ENCODE data around the gene TEKT2. TPM values are rescaled to one million over a fixed set of nuclear protein-coding genes. Genes with fewer than 3 reads are reported as not detected.
A peak's percentile ranks its signal among the peaks of the same experiment; 100 is the strongest.

Gene TEKT2
- total and polyA plus RNA-seq, 2 of the 8 experiments (the other 6 are each of a cell fraction or from before 2014, with no cell fraction given): 1.6 to 1.7 TPM

- H3K4me1 ChIP-seq (replicated peaks in 1 of 4; ENCODE audit: control insufficient read depth in 3 of 4, insufficient read depth in 4 of 4, low read length in 3 of 4): peaks cover 0 to 2% (median 0%) of the 10 kb centered on the region in 4 experiments; a peak in 2 of 7 replicates
- H3K36me3 ChIP-seq (ENCODE audit: control insufficient read depth in 2 of 4, insufficient read depth in 4 of 4, low read length in 3 of 4): peaks cover 0 to 3% (median 0%) of the 10 kb centered on the region in 4 experiments; a peak in 4 of 8 replicates
- H3K4me3 ChIP-seq (ENCODE audit: extremely low read depth in 1 of 4, insufficient read depth in 2 of 4, low read depth in 3 of 4, low read length in 4 of 4): no peak overlapping the region
- H4K20me1 ChIP-seq (replicated peaks in 1 of 2; ENCODE audit: control insufficient read depth in 1 of 2, insufficient read depth in 2 of 2, low read length in 2 of 2): peaks cover 0 to 2% of the 10 kb centered on the region in 2 experiments
- no peak overlapping the region for H3K4me2 ChIP-seq (ENCODE audit: insufficient read depth in 1 of 2, low read depth in 2 of 2, low read length in 2 of 2)
- no peak overlapping the region for H2BK15ac ChIP-seq (ENCODE audit: low read length)
- no peaks in the 10 kb centered on the region for H3K79me1 ChIP-seq (ENCODE audit: low read depth, low read length)
- no peak overlapping the region for H3K14ac ChIP-seq (ENCODE audit: insufficient read length)
- no peak overlapping the region for H3K4ac ChIP-seq (replicated peaks; ENCODE audit: insufficient read length, low read depth, low read length)
- no peaks in the 10 kb centered on the region for H3K79me2 ChIP-seq (ENCODE audit: control insufficient read depth in 1 of 2, insufficient read depth in 2 of 2, low read length in 2 of 2)
- H2AK5ac ChIP-seq (ENCODE audit: low read depth, low read length): no peak overlapping the region
- H3K27me3 ChIP-seq (replicated peaks in 1 of 4; ENCODE audit: control insufficient read depth in 3 of 4, extremely low read depth in 1 of 4, insufficient read depth in 3 of 4, low read length in 3 of 4): no peaks in the 10 kb centered on the region
- no peak overlapping the region for H4K91ac ChIP-seq (replicated peaks; ENCODE audit: insufficient read length, low read length)
- H2BK5ac ChIP-seq (ENCODE audit: low read depth, low read length): no peak overlapping the region
- H2BK12ac ChIP-seq (ENCODE audit: low read depth, low read length): no peak overlapping the region
- ChIA-PET CTCF (ENCODE audit: partially characterized antibody) (interaction anchor here (0.5 to 20.9 kb wide), 5 partner anchors 9 to 234 kb away, joined by 3 to 738 read pairs (median 3); partner anchors contain the start of genes ADPRS and TRAPPC3), POLR2A (ENCODE audit: partially characterized antibody) (interaction anchor here (0.8 to 9.3 kb wide), 4 partner anchors 9 to 38 kb away, joined by 3 to 61 read pairs (median 3); no protein-coding TSS in a partner anchor)
- no peak overlapping the region for H3K18ac ChIP-seq (ENCODE audit: extremely low read depth, low read length)
- FAIRE-seq (no peak), DNase-seq (ENCODE audit: low read depth in 1 of 2, low spot score in 2 of 2) (no peak)
- H3K27ac ChIP-seq (ENCODE audit: low read depth, low read length): no peak overlapping the region
- no peak overlapping the region for H2BK20ac ChIP-seq (ENCODE audit: low read length)
- 87% methylated on average over 3 of the region's 3 CpGs; no CpG with 5 or more reads in 1 of the 2 experiments for WGBS, 2 experiments (ENCODE audit: extremely low coverage in 1 of 2, insufficient coverage in 1 of 2, insufficient read length in 1 of 2, insufficient replicate concordance in 2 of 2, low coverage in 1 of 2, low lambda C conversion rate in 2 of 2, missing lambda C conversion rate in 1 of 2)
- no peaks in the 10 kb centered on the region for H3K9me3 ChIP-seq (ENCODE audit: insufficient read depth in 2 of 2, low read depth in 1 of 2, low read length in 1 of 2)
- H4K5ac ChIP-seq (ENCODE audit: insufficient read length, low read depth, low read length): no peak overlapping the region
- no peak overlapping the region for H3K56ac ChIP-seq (replicated peaks; ENCODE audit: insufficient read length, low read depth, low read length)
- no peaks in the 10 kb centered on the region for H3K23me2 ChIP-seq (ENCODE audit: low read depth, low read length)
- no peak overlapping the region for H2BK120ac ChIP-seq (replicated peaks; ENCODE audit: low read depth, low read length)
- 0 out of 7 replicates have a peak overlapping the region, but pooled peaks of 1 of the 4 experiments have one; percentile 25 for H3K9ac ChIP-seq (replicated peaks in 1 of 4; ENCODE audit: extremely low read depth in 1 of 4, low read depth in 3 of 4, low read length in 3 of 4)
- no peak overlapping the region for H2AFZ ChIP-seq (ENCODE audit: low read length)
- H4K8ac ChIP-seq (ENCODE audit: extremely low read depth, insufficient read depth, low read length): no peak overlapping the region
- H3K23ac ChIP-seq (ENCODE audit: insufficient read length): no peak overlapping the region
- TF ChIP-seq BCL11A (IDR thresholded peaks at IDR 0.05; ENCODE audit: low read depth in 2 of 2, low read length in 2 of 2) (no peak), SRF (IDR thresholded peaks at IDR 0.05; ENCODE audit: low read depth, low read length) (no peak), MAX (IDR thresholded peaks at IDR 0.05) (no peak), KDM1A (IDR thresholded peaks at IDR 0.05; ENCODE audit: borderline replicate concordance, low read length) (no peak), GTF2F1 (IDR thresholded peaks at IDR 0.05; ENCODE audit: borderline replicate concordance, low read depth, low read length) (no peak), SAP30 (IDR thresholded peaks at IDR 0.05; ENCODE audit: insufficient read depth, insufficient replicate concordance, low read length) (no peak), RFX5 (IDR thresholded peaks at IDR 0.05; ENCODE audit: borderline replicate concordance, low read depth, low read length) (no peak), CHD2 (IDR thresholded peaks at IDR 0.05; ENCODE audit: low read length) (no peak), SP1 (IDR thresholded peaks at IDR 0.05; ENCODE audit: low read depth, low read length) (no peak), CEBPB (IDR thresholded peaks at IDR 0.05; ENCODE audit: low read depth, low read length) (no peak), USF2 (IDR thresholded peaks at IDR 0.05; ENCODE audit: low read length) (no peak), POLR2AphosphoS5 (IDR thresholded peaks at IDR 0.05; ENCODE audit: low read depth, low read length) (no peak), SIX5 (IDR thresholded peaks at IDR 0.05; ENCODE audit: low read depth, low read length) (no peak)
Measured at GRCh38 chr1:36137776-36138175, 53.9 kb downstream of the TEKT2 start.
